ENCODE measurements around the gene SORBS1. TPM values are rescaled to one million over a fixed set of nuclear protein-coding genes. Genes with fewer than 3 reads are reported as not detected.

The SORBS1 gene
- total and polyA plus RNA-seq, 9 of the 15 experiments (the other 6 are each of a cell fraction or from before 2014, with no cell fraction given): 2.0 to 13.3 (median 6.5) TPM

DNA sequence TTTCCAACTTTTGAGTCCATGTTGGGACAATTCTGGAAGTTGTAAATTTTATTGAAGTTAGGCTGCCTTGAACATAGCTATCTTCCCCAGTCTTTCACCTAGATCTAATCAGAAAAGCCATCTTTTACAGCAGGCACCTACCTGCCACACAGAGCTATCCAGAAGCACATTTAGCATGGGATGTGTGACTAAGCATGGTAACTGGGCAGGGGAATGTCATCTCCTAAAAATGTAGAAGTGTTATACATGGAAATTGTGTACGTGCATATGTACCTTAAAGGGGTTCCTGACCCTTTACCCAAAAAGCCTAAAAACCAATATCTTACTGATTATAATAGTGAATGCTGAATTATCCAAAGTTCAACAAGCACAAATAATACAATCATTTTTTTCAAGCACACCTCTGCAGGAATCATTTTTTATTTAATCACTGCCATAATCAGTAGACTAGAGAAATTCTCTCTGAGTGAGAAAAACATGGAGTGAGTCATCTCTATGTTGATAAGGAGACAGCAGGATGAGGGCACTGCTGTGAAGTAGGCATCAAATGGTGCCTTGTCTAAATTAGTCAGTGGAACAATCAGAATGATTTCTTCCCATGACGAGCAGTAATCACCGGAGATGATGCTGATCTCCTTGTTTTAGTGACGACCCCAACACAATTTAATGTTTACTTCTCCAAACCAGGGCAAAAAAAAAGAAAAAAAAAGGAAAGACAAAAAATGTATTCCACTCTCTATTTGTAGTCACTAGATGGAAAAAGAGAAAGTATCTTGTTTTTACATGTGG is 75.9 kb downstream of the SORBS1 start:
- no peaks in the 10 kb centered on the region for H4K20me1 ChIP-seq (replicated peaks; ENCODE audit: control insufficient read depth, insufficient read depth, low read length)
- H3K36me3 ChIP-seq (ENCODE audit: control insufficient read depth, insufficient read depth, low read length): no peaks in the 10 kb centered on the region
- H3K9me3 ChIP-seq (replicated peaks; ENCODE audit: control insufficient read depth, insufficient read depth, low read depth, low read length): no peaks in the 10 kb centered on the region
- no peak for ATAC-seq
- in situ Hi-C loops (cut with MboI): no loop called here
- no peaks in the 10 kb centered on the region for H3K27me3 ChIP-seq (ENCODE audit: control insufficient read depth in 2 of 2, insufficient read depth in 2 of 2, low read length in 2 of 2)
- no peaks in the 10 kb centered on the region for H3K9me1 ChIP-seq (ENCODE audit: control insufficient read depth, insufficient read depth, low read length)
- H3K4me1 ChIP-seq (replicated peaks in 1 of 2; ENCODE audit: control insufficient read depth in 2 of 2, insufficient read depth in 2 of 2, low read length in 2 of 2): peaks cover 5 to 11% of the 10 kb centered on the region in 2 experiments; a peak in 2 of 5 replicates
- H3K79me2 ChIP-seq (ENCODE audit: control insufficient read depth, insufficient read depth, low read length): no peaks in the 10 kb centered on the region
- H3K9ac ChIP-seq (ENCODE audit: insufficient read depth in 1 of 2, low read depth in 2 of 2, low read length in 2 of 2): no peak overlapping the region
- peak in 2 of 4 experiments; percentile 14 to 17 for DNase-seq (ENCODE audit: extremely low read depth in 1 of 4, low spot score in 3 of 4)
- BruUV-seq (replicated peaks): no TSS peak
- no peak overlapping the region for H3K27ac ChIP-seq (ENCODE audit: extremely low read depth, low read depth, low read length)
- WGBS (ENCODE audit: insufficient coverage, low coverage, missing lambda C conversion rate): 47% methylated on average over 4 of the region's 4 CpGs
- ChIA-PET CTCF (ENCODE audit: low intra/inter-chr PET ratio) (no interaction called here), POLR2A (no interaction called here)
- FAIRE-seq: peak; percentile 48
- H2AFZ ChIP-seq (ENCODE audit: low read depth, low read length): no peak overlapping the region
- no peak overlapping the region for H3K4me2 ChIP-seq (ENCODE audit: insufficient read depth, low read length)
- no peak overlapping the region for H3K4me3 ChIP-seq
- intact Hi-C loops (cut with micrococcal nuclease): no loop called here
- TF ChIP-seq, protein P1, sequence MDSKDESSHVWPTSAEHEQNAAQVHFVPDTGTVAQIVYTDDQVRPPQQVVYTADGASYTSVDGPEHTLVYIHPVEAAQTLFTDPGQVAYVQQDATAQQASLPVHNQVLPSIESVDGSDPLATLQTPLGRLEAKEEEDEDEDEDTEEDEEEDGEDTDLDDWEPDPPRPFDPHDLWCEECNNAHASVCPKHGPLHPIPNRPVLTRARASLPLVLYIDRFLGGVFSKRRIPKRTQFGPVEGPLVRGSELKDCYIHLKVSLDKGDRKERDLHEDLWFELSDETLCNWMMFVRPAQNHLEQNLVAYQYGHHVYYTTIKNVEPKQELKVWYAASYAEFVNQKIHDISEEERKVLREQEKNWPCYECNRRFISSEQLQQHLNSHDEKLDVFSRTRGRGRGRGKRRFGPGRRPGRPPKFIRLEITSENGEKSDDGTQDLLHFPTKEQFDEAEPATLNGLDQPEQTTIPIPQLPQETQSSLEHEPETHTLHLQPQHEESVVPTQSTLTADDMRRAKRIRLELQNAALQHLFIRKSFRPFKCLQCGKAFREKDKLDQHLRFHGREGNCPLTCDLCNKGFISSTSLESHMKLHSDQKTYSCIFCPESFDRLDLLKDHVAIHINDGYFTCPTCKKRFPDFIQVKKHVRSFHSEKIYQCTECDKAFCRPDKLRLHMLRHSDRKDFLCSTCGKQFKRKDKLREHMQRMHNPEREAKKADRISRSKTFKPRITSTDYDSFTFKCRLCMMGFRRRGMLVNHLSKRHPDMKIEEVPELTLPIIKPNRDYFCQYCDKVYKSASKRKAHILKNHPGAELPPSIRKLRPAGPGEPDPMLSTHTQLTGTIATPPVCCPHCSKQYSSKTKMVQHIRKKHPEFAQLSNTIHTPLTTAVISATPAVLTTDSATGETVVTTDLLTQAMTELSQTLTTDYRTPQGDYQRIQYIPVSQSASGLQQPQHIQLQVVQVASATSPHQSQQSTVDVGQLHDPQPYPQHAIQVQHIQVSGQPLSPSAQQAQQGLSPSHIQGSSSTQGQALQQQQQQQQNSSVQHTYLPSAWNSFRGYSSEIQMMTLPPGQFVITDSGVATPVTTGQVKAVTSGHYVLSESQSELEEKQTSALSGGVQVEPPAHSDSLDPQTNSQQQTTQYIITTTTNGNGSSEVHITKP (IDR thresholded peaks at IDR 0.05; ENCODE audit: partially characterized antibody): no peak
- no peak for TF ChIP-seq RBM22 (IDR thresholded peaks at IDR 0.05; ENCODE audit: low read depth, low read length, poor library complexity, severe bottlenecking)
- TF ChIP-seq SREBF2 (CRISPR knock-in tag; IDR thresholded peaks at IDR 0.05): no peak
- TF ChIP-seq SMARCE1 (IDR thresholded peaks at IDR 0.05): 0 out of 2 replicates have a peak, but pooled peaks have one; percentile 53
- TF ChIP-seq, protein P2, sequence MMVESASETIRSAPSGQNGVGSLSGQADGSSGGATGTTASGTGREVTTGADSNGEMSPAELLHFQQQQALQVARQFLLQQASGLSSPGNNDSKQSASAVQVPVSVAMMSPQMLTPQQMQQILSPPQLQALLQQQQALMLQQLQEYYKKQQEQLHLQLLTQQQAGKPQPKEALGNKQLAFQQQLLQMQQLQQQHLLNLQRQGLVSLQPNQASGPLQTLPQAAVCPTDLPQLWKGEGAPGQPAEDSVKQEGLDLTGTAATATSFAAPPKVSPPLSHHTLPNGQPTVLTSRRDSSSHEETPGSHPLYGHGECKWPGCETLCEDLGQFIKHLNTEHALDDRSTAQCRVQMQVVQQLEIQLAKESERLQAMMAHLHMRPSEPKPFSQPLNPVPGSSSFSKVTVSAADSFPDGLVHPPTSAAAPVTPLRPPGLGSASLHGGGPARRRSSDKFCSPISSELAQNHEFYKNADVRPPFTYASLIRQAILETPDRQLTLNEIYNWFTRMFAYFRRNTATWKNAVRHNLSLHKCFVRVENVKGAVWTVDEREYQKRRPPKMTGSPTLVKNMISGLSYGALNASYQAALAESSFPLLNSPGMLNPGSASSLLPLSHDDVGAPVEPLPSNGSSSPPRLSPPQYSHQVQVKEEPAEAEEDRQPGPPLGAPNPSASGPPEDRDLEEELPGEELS (CRISPR knock-in tag; IDR thresholded peaks at IDR 0.05; ENCODE audit: borderline replicate concordance): no peak
- TF ChIP-seq WHSC1 (IDR thresholded peaks at IDR 0.05; ENCODE audit: low read length): no peak
- TF ChIP-seq SIRT6 (IDR thresholded peaks at IDR 0.05; ENCODE audit: low read depth, low read length): no peak
- TF ChIP-seq TAF9B (IDR thresholded peaks at IDR 0.05; ENCODE audit: partially characterized antibody): no peak
- TF ChIP-seq SRSF1 (IDR thresholded peaks at IDR 0.05; ENCODE audit: low read depth, low read length): no peak
- no peak for TF ChIP-seq CSDE1 (IDR thresholded peaks at IDR 0.05)
- TF ChIP-seq CGGBP1 (CRISPR knock-in tag; IDR thresholded peaks at IDR 0.05): no peak
